GM12872 (cell line): ENCODE data around the gene SSR3.

Experiments used
- CTCF ChIP-seq: IDR thresholded peaks from 3 replicates; pipeline ENCODE4 v1.5.1; 2011; ENCODE audit warnings: low read depth, mild to moderate bottlenecking, low read length, moderate library complexity; ENCODE audit not compliant: insufficient read depth

Gene SSR3

GRCh38 chr3:156599089-156599874 is 44.4 kb upstream of the SSR3 start:
- TF ChIP-seq CTCF, result no peak

- TF ChIP-seq CTCF, result no peak
Observed at GRCh38 chr3:156598413-156598812, 43.5 kb upstream of the SSR3 start.

GRCh38 chr3:156594219-156594683 is 39.3 kb upstream of the SSR3 start:
- no peak for TF ChIP-seq CTCF

GRCh38 chr3:156593814-156594213 is 38.9 kb upstream of the SSR3 start:
- no peak for TF ChIP-seq CTCF

GRCh38 chr3:156587760-156588069 is 32.8 kb upstream of the SSR3 start:
- TF ChIP-seq CTCF, result no peak

- TF ChIP-seq CTCF, result no peak
Observed at GRCh38 chr3:156586905-156587759, 32.2 kb upstream of the SSR3 start.

- TF ChIP-seq CTCF, result no peak
Observed at GRCh38 chr3:156583469-156583868, 28.6 kb upstream of the SSR3 start.
